GM08714 (cell line): ENCODE data around the gene DCLK1.

ENCODE experiments used
- H3K4me3 ChIP-seq: fragments of 200-500 bp; sonication (Bioruptor generic); 2 replicates; pipeline ENCODE4 v1.5.1; 2014; ENCODE audit warnings: mild to moderate bottlenecking, low read length, inconsistent platforms
- ZNF274 ChIP-seq: IDR thresholded peaks from 2 replicates; pipeline ENCODE4 v1.6.1; 2012; ENCODE audit warnings: mild to moderate bottlenecking, low read depth, low read length

DCLK1 gene

DNA sequence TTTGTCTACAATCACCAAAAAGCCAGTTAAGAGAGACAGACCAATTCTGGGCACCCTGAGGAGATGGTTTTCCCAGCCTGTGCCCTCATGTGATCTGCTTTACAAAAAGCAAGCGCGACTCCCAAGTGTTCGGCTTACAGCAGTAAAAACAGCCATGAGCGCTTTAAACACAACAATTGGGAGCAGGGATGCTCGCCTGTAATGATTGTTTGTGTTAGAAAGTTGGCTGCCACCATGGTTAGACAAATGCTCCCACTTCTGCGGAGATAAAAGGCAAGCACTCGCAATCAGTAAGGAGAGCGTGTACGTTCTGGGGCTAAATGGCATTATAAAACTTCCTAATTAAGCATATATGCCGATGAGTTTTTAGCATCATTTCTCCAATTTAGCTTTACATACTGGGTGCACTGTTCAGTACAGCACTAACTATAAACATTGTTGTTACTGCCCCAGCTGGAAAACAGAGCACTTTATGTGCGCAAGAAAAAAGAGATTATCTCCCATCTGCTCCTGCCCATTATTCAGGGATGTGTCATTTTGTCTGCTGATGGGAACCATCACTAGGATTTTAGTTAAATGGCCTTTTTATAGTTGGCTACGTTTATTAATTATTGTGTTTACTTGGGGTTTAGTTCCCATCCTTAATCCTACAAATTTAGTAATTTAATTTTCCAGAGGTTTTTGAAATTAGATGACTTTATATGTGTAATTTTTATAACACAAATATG is 345.4 kb downstream of the DCLK1 start:
- H3K4me3 ChIP-seq: no peak overlapping the region
- TF ChIP-seq ZNF274: no peak

DNA sequence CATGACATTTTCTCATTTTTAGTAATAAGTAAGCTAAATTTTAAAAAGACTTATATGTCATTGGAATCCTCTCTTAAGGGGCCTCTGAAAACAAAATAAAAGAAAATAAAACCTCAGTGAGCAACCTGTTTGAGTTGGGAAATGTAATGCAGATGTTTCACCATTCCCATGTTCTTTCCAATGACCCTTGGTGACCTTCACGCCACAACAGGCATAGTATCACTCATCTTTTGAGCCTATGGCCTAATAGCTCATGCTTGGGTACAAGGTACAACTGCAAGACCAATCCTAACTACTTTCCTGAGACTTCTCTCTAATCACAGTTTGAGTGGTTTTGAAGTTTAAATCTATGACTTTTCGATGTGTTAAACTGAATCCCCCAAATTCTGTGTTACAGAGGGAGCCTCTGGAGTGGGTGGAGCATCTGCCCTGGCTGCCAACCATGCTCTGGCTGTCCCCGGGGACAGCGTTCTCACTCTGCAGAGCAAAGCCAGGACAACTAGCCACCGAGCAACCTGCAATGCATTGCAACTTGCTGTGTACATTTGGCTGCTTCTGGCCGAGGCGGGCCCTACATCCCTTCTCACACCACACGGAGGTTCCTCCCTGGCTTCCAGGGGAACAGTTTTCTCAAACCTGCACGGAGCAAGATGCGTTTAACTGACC is 346.8 kb downstream of the DCLK1 start:
- TF ChIP-seq ZNF274: no peak
- no peak overlapping the region for H3K4me3 ChIP-seq

DNA sequence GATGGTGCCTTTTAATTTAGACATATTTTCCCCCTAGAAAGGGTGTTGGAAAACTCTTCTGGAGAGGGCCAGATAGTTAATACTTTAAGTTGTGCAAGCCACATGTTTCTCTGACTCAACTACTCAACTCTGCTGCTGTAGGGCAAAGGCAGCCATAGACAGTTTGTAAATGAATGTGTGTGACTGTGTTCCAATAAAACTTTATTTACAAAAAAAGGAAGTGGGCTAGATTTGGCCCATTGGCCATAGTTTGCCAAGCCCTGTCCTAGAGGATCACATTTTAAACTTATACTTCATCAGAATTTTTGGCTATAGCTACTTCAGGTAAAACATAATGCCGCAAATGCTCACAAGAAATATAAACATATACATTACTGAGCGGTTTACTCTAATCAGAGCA is 348.4 kb downstream of the DCLK1 start:
- TF ChIP-seq ZNF274: no peak
- H3K4me3 ChIP-seq: no peak overlapping the region

DNA sequence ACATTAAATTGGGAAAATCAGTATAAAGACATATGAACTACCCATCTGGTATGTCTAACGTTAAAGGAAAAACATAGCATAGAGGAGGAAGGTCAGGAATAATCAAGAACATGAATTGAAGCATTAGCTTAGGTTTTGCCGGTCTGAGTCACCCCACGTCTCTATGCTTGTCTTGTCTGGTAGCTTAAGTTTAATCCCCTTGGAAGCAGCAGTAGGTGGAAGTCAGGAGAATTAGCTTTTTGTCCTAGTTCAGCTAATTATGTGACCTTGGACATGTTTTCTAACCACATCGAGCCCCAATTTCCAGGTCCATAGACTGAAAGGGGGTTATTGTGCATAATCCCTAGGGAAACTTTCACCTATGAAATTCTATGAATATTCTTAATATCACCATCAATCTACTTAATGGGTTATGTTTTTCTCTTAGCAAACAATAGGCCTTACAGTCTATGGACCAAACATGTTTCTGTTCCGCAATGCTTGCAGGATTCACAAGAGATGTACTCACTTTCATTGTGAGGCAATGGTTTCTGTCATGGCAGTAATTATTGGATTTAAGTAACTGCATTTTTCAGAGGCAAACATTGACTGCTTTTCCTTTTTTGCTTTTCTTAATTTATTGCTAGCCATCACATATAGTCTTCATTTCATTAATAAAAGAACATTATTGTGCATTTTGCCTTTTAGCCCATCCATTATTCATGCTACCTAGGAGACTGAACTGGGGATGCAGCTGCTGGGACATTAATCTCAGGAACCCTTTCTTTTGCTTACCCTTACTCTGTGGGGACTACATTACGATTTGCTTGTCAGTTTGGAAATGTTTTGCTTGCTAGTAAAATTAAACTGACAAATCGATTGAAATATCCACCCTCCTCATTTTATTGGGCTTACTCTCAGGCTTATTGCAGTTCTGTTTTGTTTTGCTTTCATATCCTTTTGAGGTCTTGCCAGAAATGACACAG is 349.9 kb downstream of the DCLK1 start:
- no peak for TF ChIP-seq ZNF274

GRCh38 chr13:35780613-35781012 is 350.6 kb downstream of the DCLK1 start:
- no peak for TF ChIP-seq ZNF274
- no peak overlapping the region for H3K4me3 ChIP-seq

More for the DNA sequence above, 349.9 kb downstream of the DCLK1 start:
- no peak overlapping the region for H3K4me3 ChIP-seq

GRCh38 chr13:35771898-35772297 is 359.3 kb downstream of the DCLK1 start:
- no peak for TF ChIP-seq ZNF274
- H3K4me3 ChIP-seq: no peak overlapping the region

DNA sequence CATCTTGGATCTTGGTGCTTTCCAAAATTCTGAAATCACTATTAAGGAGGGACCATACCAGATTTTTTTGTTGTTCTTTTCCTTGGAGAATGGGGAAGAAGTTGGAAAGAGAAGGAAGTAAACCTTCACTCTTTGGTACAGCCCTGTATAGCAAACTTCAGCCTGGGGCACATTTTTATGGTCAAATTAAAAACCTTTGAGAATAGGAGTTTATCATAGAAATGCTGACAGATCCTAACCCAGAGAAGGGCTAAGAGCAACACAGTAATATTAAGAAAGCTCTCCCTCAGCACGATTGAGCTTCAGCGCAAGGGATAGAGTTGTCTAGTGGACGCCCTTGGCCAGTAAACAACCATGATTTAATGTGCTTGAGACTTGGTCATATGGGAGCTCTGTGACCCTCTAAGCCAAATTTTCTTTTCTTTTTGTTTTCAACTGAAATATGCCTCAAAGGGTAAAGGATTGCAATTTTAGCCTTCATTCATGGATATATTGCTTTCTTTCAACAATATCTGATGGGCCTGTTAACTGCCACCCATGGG is 360.4 kb downstream of the DCLK1 start:
- no peak for TF ChIP-seq ZNF274
- H3K4me3 ChIP-seq: no peak overlapping the region

GRCh38 chr13:35769812-35770211 is 361.4 kb downstream of the DCLK1 start:
- no peak for TF ChIP-seq ZNF274
- no peak overlapping the region for H3K4me3 ChIP-seq

DNA sequence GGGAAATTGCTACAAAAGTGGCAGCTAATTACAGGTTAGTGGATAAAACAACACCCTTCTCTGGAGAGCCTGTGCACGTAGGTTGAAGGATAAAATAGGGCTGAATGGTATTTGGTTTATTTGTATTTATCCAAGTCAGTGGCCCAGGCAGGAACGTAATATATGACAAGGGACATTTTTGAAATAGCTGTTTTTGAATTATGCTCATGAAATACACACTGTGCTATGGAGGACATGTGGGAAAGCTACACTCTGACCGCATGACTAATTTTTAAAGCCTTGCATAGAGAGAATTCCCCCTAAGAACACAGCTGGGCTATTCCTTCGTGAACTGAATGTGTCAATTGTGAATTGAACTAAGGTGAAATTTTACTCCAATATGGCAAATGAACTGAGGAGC is 362.6 kb downstream of the DCLK1 start:
- H3K4me3 ChIP-seq: no peak overlapping the region
- TF ChIP-seq ZNF274: no peak

DNA sequence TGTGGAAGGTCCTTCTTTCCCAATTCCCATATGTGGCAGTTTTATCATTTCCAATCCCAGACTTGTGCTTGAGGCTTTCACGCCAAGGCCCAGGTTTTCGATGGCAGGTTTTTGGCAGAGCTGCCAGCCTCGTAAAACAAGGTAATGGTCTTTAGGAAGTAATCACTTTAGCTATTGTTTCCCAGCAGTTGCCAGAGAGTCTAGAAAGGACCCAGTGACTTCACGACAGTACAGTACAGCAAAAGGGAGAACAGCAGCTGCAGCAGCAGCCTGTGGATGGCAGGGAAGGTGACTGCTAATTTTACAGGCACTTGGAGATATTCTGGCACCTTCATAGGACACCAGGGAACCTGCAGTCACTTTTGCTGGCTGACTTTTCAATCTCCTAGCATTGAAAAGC is 363.1 kb downstream of the DCLK1 start:
- TF ChIP-seq ZNF274: no peak
- no peak overlapping the region for H3K4me3 ChIP-seq

- no peak overlapping the region for H3K4me3 ChIP-seq
- TF ChIP-seq ZNF274: no peak
These were observed 363.8 kb downstream of the DCLK1 start for GRCh38 chr13:35767256-35767976.

GRCh38 chr13:35766663-35767062 is 364.5 kb downstream of the DCLK1 start:
- no peak for TF ChIP-seq ZNF274
- no peak overlapping the region for H3K4me3 ChIP-seq

GRCh38 chr13:35765941-35766340 is 365.2 kb downstream of the DCLK1 start:
- H3K4me3 ChIP-seq: no peak overlapping the region
- TF ChIP-seq ZNF274: no peak

- H3K4me3 ChIP-seq: no peak overlapping the region
- no peak for TF ChIP-seq ZNF274
These were observed 365.8 kb downstream of the DCLK1 start for GRCh38 chr13:35765366-35765765.
